Ovary (tissue), 3 donors: ENCODE measurements around the gene ARHGEF10L.

Experiments used
- CTCF ChIP-seq, 3 donors: fragments of 450-650 bp in 2 of 3; fragments of 200-600 bp in 1 of 3; IDR thresholded peaks; one replicate each; pipeline versions ENCODE4 v1.5.1 to v1.8.0; 2016 to 2022; ENCODE audit warnings: antibody characterized with exemption in 3 of 3, mild to moderate bottlenecking in 1 of 3
- POLR2A ChIP-seq: fragments of 450-650 bp; IDR thresholded peaks from one replicate; pipeline ENCODE4 v1.6.1; 2017; ENCODE audit warnings: antibody characterized with exemption, mild to moderate bottlenecking, moderate library complexity
- donor health status: DM: no; HTN: no; CAD: no.

- TF ChIP-seq CTCF (IDR thresholded peaks at IDR 0.05): no peak
- TF ChIP-seq POLR2A: no peak
Measured at GRCh38 chr1:17515902-17516301, 23.6 kb upstream of the ARHGEF10L start.
